HPDE6-E6E7 (cell line): ENCODE measurements around the gene SUGCT.

ENCODE experiments used
- DNase-seq: peaks from one replicate; pipeline ENCODE4 v3.0.0; 2011; ENCODE audit warnings: missing footprints; ENCODE audit errors: extremely low spot score

Gene SUGCT

GRCh38 chr7:40815512-40815911, 680.7 kb downstream of the SUGCT start:
- DNase-seq: peak; percentile 36

GRCh38 chr7:40822861-40823260, 688.1 kb downstream of the SUGCT start:
- no peak for DNase-seq

- no peak for DNase-seq
These were observed 689.7 kb downstream of the SUGCT start for GRCh38 chr7:40824461-40824860.

GRCh38 chr7:40826411-40827221, 691.8 kb downstream of the SUGCT start:
- no peak for DNase-seq

GRCh38 chr7:40827222-40828085, 692.6 kb downstream of the SUGCT start:
- DNase-seq: peak; percentile 13

GRCh38 chr7:40828686-40829600, 694.1 kb downstream of the SUGCT start:
- DNase-seq: no peak

GRCh38 chr7:40833191-40833887, 698.5 kb downstream of the SUGCT start:
- no peak for DNase-seq

- DNase-seq: peak; percentile 23
These were observed 699.1 kb downstream of the SUGCT start for GRCh38 chr7:40833888-40834234.

GRCh38 chr7:40836218-40836617, 701.4 kb downstream of the SUGCT start:
- DNase-seq: no peak

GRCh38 chr7:40839881-40840280, 705.1 kb downstream of the SUGCT start:
- no peak for DNase-seq

GRCh38 chr7:40840990-40841389, 706.2 kb downstream of the SUGCT start:
- DNase-seq: no peak

GRCh38 chr7:40842641-40843040, 707.8 kb downstream of the SUGCT start:
- no peak for DNase-seq

- DNase-seq: peak; percentile 69
These were observed 708.7 kb downstream of the SUGCT start for GRCh38 chr7:40843338-40843985.

GRCh38 chr7:40845943-40846342, 711.1 kb downstream of the SUGCT start:
- DNase-seq: no peak

GRCh38 chr7:40847921-40848320, 713.1 kb downstream of the SUGCT start:
- no peak for DNase-seq

GRCh38 chr7:40848541-40849221, 713.9 kb downstream of the SUGCT start:
- DNase-seq: no peak

GRCh38 chr7:40850017-40850416, 715.2 kb downstream of the SUGCT start:
- no peak for DNase-seq

- DNase-seq: no peak
These were observed 716.2 kb downstream of the SUGCT start for GRCh38 chr7:40851001-40851400.

- no peak for DNase-seq
These were observed 724.3 kb downstream of the SUGCT start for GRCh38 chr7:40859076-40859475.

GRCh38 chr7:40859965-40860543, 725.2 kb downstream of the SUGCT start:
- DNase-seq: no peak
